ENCODE measurements around the gene C11orf16. TPM values are rescaled to one million over a fixed set of nuclear protein-coding genes. Genes with fewer than 3 reads are reported as not detected.
A peak's percentile ranks its signal among the peaks of the same experiment; 100 is the strongest.

C11orf16 gene
- total RNA-seq, 2 experiments from 2014 or later: not detected

DNA sequence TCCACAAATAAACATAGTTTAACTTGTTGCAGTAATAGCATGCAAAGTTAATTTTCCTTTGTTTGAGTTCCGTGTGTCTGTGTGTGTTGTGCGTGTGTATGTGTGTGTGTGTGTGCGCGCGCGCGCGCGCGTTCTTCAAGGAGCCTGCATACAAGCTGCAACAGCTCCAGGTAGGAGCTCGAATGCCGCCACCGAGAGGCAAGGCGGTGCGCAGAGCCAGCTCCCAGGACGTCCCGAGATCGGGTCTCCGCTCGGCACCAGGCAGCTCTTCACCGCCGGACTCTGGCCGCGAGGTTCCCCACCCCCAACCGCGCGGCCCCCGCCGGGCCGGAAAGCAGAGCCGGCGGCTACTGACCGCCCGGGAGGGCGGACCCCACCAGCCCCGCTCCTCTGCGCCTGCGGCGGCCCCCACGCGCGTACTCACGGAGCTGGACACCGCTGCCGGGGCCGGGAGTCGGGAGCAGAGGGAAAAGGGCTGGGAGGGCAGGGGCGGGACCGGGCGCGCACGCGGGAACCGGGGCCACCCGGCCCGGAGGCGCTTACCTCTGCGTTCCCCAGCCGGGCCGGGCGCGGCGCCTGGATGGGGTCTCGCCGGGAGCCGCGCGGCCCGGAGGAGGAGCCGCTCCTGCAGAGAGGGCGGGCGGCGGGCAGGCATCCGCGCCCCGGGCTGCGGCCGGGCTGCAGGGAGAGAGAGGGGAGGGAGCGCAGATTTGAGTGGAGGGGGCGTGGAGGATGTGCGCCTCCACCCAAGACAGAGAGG is 62.2 kb downstream of the C11orf16 start:
- CTCF ChIA-PET: no interaction called here
- intact Hi-C loops (cut with micrococcal nuclease): no loop called here
- H3K27me3 Mint-ChIP-seq (ENCODE audit: low read depth): peaks cover 44% of the 10 kb centered on the region

More for the DNA sequence above, 62.2 kb downstream of the C11orf16 start:
- Mint-ChIP-seq H3K9me3 (no peaks in the 10 kb centered on the region), H3K36me3 (ENCODE audit: low read depth) (no peaks in the 10 kb centered on the region), H3K27ac (no peak overlapping the region), H3K4me1 (ENCODE audit: low read depth) (peaks cover 10% of the 10 kb centered on the region), H3K4me3 (peak overlapping the region; percentile 69)
- peak; percentile 41 for DNase-seq

Other genes with a start within 250 kb of the C11orf16 start
- 10 to 100 TPM; 41.5 to 43.9 TPM for gene AKIP1, start 21.8 kb downstream of the C11orf16 start, total RNA-seq
- not detected for gene ASCL3, start 10.1 kb upstream of the C11orf16 start, total RNA-seq
- 10 to 100 TPM; 13.4 to 13.6 TPM for gene TMEM9B, start 31.5 kb upstream of the C11orf16 start, total RNA-seq
- 1 to 10 TPM; 3.0 to 3.5 TPM for gene NRIP3, start 71.1 kb upstream of the C11orf16 start, total RNA-seq
- gene SCUBE2, start 158.7 kb upstream of the C11orf16 start, total RNA-seq: under 1 TPM; 0.17 to 0.31 TPM

Measured in activated naive CD4-positive, alpha-beta T cell treated with anti-CD3 and anti-CD28 coated beads for 36 hours (primary cell).